OCI-LY1 (cell line): ENCODE results near the gene ZNF791.
"Not testable (repeated sequence)": the region's sequence is repeated elsewhere in the genome, so short reads cannot be mapped to it uniquely, and the experiment has no call there.

Source experiments
- H2AFZ ChIP-seq: fragments of 200-600 bp; sonication (generic), shearing (Covaris generic); 2 replicates; pipeline ENCODE4 v1.6.0; 2014; ENCODE audit warnings: antibody characterized with exemption, mild to moderate bottlenecking, low read length
- H3F3A ChIP-seq: fragments of 200-600 bp; sonication (generic), shearing (Covaris generic); 2 replicates; pipeline ENCODE4 v1.6.0; 2014; ENCODE audit warnings: mild to moderate bottlenecking, antibody characterized with exemption, low read length, moderate library complexity; ENCODE audit not compliant: insufficient read depth
- H3K27ac ChIP-seq: fragments of 200-600 bp; sonication (generic); 2 replicates; pipeline ENCODE4 v1.5.1; 2014; ENCODE audit warnings: low read length, mixed run types, mild to moderate bottlenecking, low read depth; ENCODE audit not compliant: poor library complexity, severe bottlenecking
- H3K27me3 ChIP-seq: fragments of 200-600 bp; sonication (generic); 2 replicates; pipeline ENCODE4 v1.6.0; 2014; ENCODE audit warnings: antibody characterized with exemption, mild to moderate bottlenecking, low read length, moderate library complexity; ENCODE audit not compliant: insufficient read depth
- H3K36me3 ChIP-seq: fragments of 200-600 bp; sonication (generic); 2 replicates; pipeline ENCODE4 v1.6.1; 2014; ENCODE audit warnings: mild to moderate bottlenecking, antibody characterized with exemption, low read length, moderate library complexity, mixed read lengths; ENCODE audit not compliant: insufficient read depth
- H3K4me1 ChIP-seq: fragments of 200-600 bp; sonication (generic); 2 replicates; pipeline ENCODE4 v1.5.1; 2014; ENCODE audit warnings: mild to moderate bottlenecking, low read length, moderate library complexity; ENCODE audit not compliant: insufficient read depth, severe bottlenecking
- H3K4me2 ChIP-seq: fragments of 200-600 bp; sonication (generic), shearing (Covaris generic); 2 replicates; pipeline ENCODE4 v1.6.1; 2014; ENCODE audit warnings: low read length
- H3K4me3 ChIP-seq: fragments of 200-600 bp; sonication (generic); 2 replicates; pipeline ENCODE4 v1.5.1; 2014; ENCODE audit warnings: low read length, low read depth, mild to moderate bottlenecking, mixed read lengths; ENCODE audit not compliant: poor library complexity, severe bottlenecking
- H3K79me2 ChIP-seq: fragments of 200-600 bp; shearing (Covaris generic); 2 replicates; pipeline ENCODE4 v1.6.1; 2016; ENCODE audit warnings: mixed run types, low read length, mixed read lengths; ENCODE audit not compliant: insufficient read depth
- H3K9ac ChIP-seq: fragments of 200-600 bp; sonication (generic), shearing (Covaris generic); 2 replicates; pipeline ENCODE4 v1.6.1; 2014; ENCODE audit warnings: mild to moderate bottlenecking, low read length, mixed read lengths
- H3K9me2 ChIP-seq: fragments of 200-600 bp; sonication (generic), shearing (Covaris generic); 2 replicates; pipeline ENCODE4 v1.6.1; 2014; ENCODE audit warnings: low read depth, mild to moderate bottlenecking, low read length, mixed read lengths
- H3K9me3 ChIP-seq: fragments of 200-600 bp; shearing (Covaris generic); 2 replicates; pipeline ENCODE4 v1.6.1; 2014; ENCODE audit warnings: low read length, mixed read lengths
- H4K20me1 ChIP-seq: fragments of 200-600 bp; sonication (generic), shearing (Covaris generic); 2 replicates; pipeline ENCODE4 v1.6.0; 2016; ENCODE audit warnings: mild to moderate bottlenecking, low read length; ENCODE audit not compliant: insufficient read depth
- EZH2 ChIP-seq: fragments of 200-600 bp; sonication (generic), shearing (Covaris generic); IDR thresholded peaks from 2 replicates; pipeline ENCODE4 v1.8.0; 2017; ENCODE audit warnings: borderline replicate concordance, mixed run types, mild to moderate bottlenecking, antibody characterized with exemption, low read length, moderate library complexity, mixed read lengths
- TF ChIP-seq, protein P1 (sequence below): fragments of 200-600 bp; sonication (generic), shearing (Covaris generic); IDR thresholded peaks from 2 replicates; pipeline ENCODE4 v1.5.1; 2017; ENCODE audit warnings: mild to moderate bottlenecking, antibody characterized with exemption, low read length, moderate library complexity, mixed read lengths

Gene ZNF791

DNA sequence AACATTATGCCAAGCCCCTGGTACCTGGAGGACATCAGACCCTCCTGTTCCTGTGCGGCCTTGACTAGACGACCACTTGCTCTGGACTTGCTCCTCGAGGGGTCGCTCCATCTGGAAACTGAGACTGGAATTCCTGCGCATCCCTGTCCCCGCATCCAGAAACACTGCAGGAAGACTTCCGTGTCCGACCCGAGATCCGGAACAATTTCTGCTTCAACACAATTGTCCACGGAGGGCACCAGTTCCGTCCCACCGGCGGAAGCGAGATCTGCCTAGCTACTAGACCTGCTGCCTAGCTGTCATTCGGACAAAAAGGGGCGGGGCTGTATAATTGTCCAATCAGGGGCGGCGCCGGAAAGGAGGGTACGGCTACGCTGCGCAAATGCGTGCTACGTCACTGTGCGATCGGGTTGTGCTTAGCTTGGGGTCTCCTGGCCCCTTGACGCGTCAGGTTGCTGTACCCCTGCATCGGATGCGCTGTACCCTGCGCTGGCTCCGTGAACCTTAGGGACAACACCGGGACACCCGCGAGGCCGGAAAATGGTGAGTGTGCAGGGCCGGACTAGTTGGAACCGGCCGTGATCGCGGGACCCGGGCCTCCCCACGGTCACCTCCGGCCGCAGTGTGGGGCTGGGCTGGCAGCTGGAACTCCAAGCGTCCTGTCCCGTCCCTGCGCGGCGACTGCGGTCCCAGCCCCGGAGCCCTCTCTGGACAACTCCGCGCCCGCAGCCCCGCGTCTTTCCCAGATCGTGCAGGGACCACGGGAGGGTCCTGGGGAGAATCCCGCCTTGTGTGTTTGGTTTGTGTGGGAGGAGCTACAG is at the start of gene ZNF791, which contains the start of gene ZNF490:
Gene ZNF791, plus strand, starts transcription at position 381 of the 821 bp plus-strand sequence. Its CDS starts 160 bp downstream, at position 541.
Gene ZNF490, minus strand, starts transcription at position 274 of the 821 bp plus-strand sequence. Its CDS starts 133 bp downstream, at position 141.
- Histone ChIP-seq H3K9me3 (no peaks in the 10 kb centered on the region), H3K36me3 (peaks cover 10% of the 10 kb centered on the region), H2AFZ (peak within 1 kb of the TSS; percentile 81; the same call in 1 of the 2 replicates), H3K4me1 (peaks cover 36% of the 10 kb centered on the region), H3K4me2 (peak within 1 kb of the TSS; percentile 97), H4K20me1 (no peaks in the 10 kb centered on the region), H3K79me2 (no peaks in the 10 kb centered on the region), H3K27me3 (no peaks in the 10 kb centered on the region), H3K27ac (no peak within 1 kb of the TSS), H3K9ac (peak within 1 kb of the TSS; percentile 84), H3F3A (peaks cover 3% of the 10 kb centered on the region; the same call in 1 of the 2 replicates), H3K9me2 (no peaks in the 10 kb centered on the region), H3K4me3 (peak within 1 kb of the TSS; percentile 87)
- no peak for TF ChIP-seq EZH2
- TF ChIP-seq, protein P1, sequence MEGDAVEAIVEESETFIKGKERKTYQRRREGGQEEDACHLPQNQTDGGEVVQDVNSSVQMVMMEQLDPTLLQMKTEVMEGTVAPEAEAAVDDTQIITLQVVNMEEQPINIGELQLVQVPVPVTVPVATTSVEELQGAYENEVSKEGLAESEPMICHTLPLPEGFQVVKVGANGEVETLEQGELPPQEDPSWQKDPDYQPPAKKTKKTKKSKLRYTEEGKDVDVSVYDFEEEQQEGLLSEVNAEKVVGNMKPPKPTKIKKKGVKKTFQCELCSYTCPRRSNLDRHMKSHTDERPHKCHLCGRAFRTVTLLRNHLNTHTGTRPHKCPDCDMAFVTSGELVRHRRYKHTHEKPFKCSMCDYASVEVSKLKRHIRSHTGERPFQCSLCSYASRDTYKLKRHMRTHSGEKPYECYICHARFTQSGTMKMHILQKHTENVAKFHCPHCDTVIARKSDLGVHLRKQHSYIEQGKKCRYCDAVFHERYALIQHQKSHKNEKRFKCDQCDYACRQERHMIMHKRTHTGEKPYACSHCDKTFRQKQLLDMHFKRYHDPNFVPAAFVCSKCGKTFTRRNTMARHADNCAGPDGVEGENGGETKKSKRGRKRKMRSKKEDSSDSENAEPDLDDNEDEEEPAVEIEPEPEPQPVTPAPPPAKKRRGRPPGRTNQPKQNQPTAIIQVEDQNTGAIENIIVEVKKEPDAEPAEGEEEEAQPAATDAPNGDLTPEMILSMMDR: no peak

DNA sequence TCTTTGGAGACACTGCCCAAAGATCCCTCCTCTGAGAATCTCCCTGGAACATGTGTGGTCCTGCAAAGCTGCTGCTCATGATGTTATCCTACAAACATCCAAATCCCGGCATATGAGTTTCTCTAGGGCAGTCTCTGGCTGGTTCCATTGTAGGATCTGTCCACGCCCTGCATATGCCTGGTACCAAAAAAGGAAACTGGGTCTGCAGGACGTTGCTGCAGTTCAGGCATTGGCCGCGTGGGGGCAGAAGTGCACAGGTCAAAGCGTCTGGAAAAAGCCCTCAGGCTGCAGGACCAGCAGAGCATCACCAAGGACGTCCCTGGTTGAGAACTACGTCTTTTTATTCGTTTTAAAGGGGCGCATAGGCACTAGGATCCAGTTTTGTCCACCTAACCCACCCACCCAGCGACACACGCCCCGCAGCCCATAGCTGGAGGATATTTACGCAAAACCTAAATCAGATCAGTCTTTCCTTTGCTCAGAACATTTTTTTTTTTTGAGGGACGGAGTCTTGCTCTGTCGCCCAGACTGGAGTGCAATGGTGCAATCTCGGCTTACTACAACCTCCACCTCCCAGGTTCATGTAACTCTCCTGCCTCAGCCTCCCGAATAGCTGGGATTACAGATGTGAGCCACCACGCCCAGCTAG is 46.6 kb upstream of the ZNF791 start:
- H3K9ac ChIP-seq: no peak overlapping the region
- H3K4me2 ChIP-seq: no peak overlapping the region
- H3K27me3 ChIP-seq: no peaks in the 10 kb centered on the region
- H3K9me3 ChIP-seq: no peaks in the 10 kb centered on the region
- H3F3A ChIP-seq: no peaks in the 10 kb centered on the region
- H3K36me3 ChIP-seq: no peaks in the 10 kb centered on the region
- H2AFZ ChIP-seq: no peak overlapping the region
- H4K20me1 ChIP-seq: no peaks in the 10 kb centered on the region
- H3K9me2 ChIP-seq: no peaks in the 10 kb centered on the region
- H3K79me2 ChIP-seq: no peaks in the 10 kb centered on the region
- H3K27ac ChIP-seq: no peak overlapping the region
- no peaks in the 10 kb centered on the region for H3K4me1 ChIP-seq
- TF ChIP-seq, protein P1: peak; percentile 96
- TF ChIP-seq EZH2: no peak
- no peak overlapping the region for H3K4me3 ChIP-seq

DNA sequence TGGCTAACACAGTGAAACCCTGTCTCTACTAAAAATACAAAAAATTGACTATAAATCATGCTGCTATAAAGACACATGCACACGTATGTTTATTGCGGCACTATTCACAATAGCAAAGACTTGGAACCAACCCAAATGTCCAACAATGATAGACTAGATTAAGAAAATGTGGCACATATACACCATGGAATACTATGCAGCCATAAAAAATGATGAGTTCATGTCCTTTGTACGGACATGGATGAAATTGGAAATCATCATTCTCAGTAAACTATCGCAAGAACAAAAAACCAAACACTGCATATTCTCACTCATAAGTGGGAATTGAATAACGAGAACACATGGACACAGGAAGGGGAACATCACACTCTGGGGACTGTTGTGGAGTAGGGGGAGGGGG is 44.3 kb upstream of the ZNF791 start:
- not testable (repeated sequence) for H3K9me2 ChIP-seq, H3K4me2 ChIP-seq

More for the DNA sequence above, 44.3 kb upstream of the ZNF791 start:
- not testable (repeated sequence) for H3K27me3 ChIP-seq, H3F3A ChIP-seq, H3K9me3 ChIP-seq, H3K27ac ChIP-seq, H4K20me1 ChIP-seq, H3K36me3 ChIP-seq, H3K4me1 ChIP-seq, H2AFZ ChIP-seq, H3K79me2 ChIP-seq, H3K4me3 ChIP-seq, H3K9ac ChIP-seq
